ENCODE results near the gene PSORS1C1.
"Not testable (repeated sequence)": the region's sequence is repeated elsewhere in the genome, so short reads cannot be mapped to it uniquely, and the experiment has no call there.

PSORS1C1 gene

DNA sequence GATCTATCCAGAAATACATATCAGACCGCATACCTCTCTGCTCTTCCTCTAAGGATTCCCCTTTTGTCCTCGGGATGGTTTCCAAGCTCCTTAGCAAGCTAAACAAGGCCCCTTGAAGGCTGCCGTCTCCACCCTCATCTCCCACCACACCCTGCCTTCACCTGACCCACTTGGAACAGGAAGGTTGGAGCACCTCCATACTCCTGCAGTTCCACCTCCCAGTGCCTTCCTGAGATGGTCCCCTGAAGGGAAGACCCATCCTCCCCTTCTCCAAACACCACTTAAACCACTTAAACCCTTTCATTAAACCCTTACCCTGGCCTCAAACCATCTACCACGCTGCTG is 64.4 kb downstream of the PSORS1C1 start:
- peak overlapping the region; percentile 3 for H3K4me3 ChIP-seq (replicated peaks; ENCODE audit: low read depth, low read length)
- TF ChIP-seq, protein P1, sequence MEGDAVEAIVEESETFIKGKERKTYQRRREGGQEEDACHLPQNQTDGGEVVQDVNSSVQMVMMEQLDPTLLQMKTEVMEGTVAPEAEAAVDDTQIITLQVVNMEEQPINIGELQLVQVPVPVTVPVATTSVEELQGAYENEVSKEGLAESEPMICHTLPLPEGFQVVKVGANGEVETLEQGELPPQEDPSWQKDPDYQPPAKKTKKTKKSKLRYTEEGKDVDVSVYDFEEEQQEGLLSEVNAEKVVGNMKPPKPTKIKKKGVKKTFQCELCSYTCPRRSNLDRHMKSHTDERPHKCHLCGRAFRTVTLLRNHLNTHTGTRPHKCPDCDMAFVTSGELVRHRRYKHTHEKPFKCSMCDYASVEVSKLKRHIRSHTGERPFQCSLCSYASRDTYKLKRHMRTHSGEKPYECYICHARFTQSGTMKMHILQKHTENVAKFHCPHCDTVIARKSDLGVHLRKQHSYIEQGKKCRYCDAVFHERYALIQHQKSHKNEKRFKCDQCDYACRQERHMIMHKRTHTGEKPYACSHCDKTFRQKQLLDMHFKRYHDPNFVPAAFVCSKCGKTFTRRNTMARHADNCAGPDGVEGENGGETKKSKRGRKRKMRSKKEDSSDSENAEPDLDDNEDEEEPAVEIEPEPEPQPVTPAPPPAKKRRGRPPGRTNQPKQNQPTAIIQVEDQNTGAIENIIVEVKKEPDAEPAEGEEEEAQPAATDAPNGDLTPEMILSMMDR (IDR thresholded peaks at IDR 0.05; ENCODE audit: low read length, missing control alignments) = no peak
- no peak for DNase-seq (ENCODE audit: low read depth)

GRCh38 chr6:31179896-31180295 is 65.3 kb downstream of the PSORS1C1 start:
- H3K4me3 ChIP-seq (replicated peaks; ENCODE audit: low read depth, low read length) = peak overlapping the region; percentile 54
- TF ChIP-seq, protein P1 (IDR thresholded peaks at IDR 0.05; ENCODE audit: low read length, missing control alignments) = no peak
- no peak for DNase-seq (ENCODE audit: low read depth)

- peak overlapping the region; percentile 54 for H3K4me3 ChIP-seq (replicated peaks; ENCODE audit: low read depth, low read length)
- peak; percentile 86 for DNase-seq (ENCODE audit: low read depth)
- TF ChIP-seq, protein P1 (IDR thresholded peaks at IDR 0.05; ENCODE audit: low read length, missing control alignments) = no peak
These were observed 65.9 kb downstream of the PSORS1C1 start for GRCh38 chr6:31180500-31180899.

- not testable (repeated sequence) for H3K4me3 ChIP-seq (replicated peaks; ENCODE audit: low read depth, low read length); DNase-seq (ENCODE audit: low read depth)
These were observed 68.7 kb downstream of the PSORS1C1 start for GRCh38 chr6:31183287-31183686.

DNA sequence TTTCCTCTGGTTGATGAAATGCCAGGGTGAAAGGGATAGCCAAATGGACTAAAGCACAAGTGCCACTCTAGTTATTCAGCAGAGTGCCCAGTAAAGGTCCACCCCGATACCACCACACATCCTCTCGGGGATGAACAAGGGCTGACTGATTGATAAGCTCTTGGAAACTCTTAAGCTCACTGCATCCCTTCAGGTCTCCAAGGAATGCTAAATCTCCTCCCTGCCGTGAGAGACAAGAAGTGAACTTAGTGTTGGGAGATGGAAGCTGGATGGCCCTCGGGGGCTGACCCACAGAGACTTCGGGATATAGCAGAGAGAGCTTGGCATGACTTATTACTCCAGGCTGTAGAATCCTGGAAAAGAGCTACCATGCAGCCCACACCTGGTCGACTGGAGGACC is 69.3 kb downstream of the PSORS1C1 start:
- H3K4me3 ChIP-seq (replicated peaks; ENCODE audit: low read depth, low read length); DNase-seq (ENCODE audit: low read depth): not testable (repeated sequence)

DNA sequence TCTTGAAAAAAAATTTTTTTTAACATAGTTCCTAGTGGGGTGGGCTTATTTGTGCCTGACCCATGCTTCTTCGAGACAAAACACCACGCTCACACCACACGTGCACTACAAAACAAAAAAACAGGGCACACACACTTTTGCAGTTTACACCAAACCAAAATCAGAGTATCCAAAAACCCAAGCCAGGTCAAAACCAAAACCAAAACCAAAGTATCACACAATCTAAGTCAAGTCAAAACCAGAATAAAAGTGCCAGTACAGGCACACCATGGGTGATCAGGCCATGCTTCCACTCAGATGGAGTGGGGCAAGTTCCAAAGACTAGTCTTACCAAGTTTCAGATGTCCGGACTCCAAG is 71.1 kb downstream of the PSORS1C1 start:
- DNase-seq (ENCODE audit: low read depth) = not testable (repeated sequence)

DNA sequence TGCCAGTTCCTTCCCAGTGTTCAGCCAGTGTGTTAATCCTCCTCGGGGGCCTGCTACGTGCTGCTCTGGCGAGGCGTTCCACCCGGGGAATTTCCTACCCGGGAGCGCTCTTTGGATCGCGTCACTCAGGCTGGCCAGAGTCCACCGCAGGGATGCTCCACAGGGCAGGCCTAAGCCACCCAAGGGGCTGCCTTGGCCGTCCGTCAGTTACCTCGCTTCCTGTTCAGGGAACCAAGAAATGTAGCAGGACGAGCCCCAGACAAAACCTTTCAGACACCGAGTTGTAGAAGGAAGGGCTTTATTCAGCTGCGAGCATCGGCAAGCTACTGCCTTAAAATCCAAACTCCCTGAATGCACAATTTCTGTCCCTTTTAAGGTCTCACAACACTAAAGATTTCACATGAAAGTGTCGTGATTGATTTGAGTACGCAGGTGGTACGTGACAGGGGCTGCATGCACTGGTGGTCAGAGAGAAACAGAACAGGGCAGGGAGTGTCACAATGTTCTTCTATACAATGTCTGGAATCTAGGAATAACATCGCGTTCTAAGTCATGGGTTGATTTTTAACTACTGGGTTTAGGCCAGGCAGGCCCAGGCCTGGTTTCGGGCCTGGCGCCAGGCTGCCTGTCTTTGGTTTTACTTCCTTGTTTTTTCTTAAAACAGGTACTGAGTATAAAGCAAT is 71.6 kb downstream of the PSORS1C1 start:
- no peak overlapping the region for H3K4me3 ChIP-seq (replicated peaks; ENCODE audit: low read depth, low read length)
- DNase-seq (ENCODE audit: low read depth) = no peak
- TF ChIP-seq, protein P1 (IDR thresholded peaks at IDR 0.05; ENCODE audit: low read length, missing control alignments) = no peak

More for the DNA sequence above, 71.1 kb downstream of the PSORS1C1 start:
- not testable (repeated sequence) for H3K4me3 ChIP-seq (replicated peaks; ENCODE audit: low read depth, low read length)

- TF ChIP-seq, protein P1 (IDR thresholded peaks at IDR 0.05; ENCODE audit: low read length, missing control alignments) = no peak
These were observed 73.2 kb downstream of the PSORS1C1 start for GRCh38 chr6:31187780-31188194.

GRCh38 chr6:31189223-31189622 is 74.6 kb downstream of the PSORS1C1 start:
- H3K4me3 ChIP-seq (replicated peaks; ENCODE audit: low read depth, low read length); DNase-seq (ENCODE audit: low read depth): not testable (repeated sequence)

More at GRCh38 chr6:31187780-31188194, 73.2 kb downstream of the PSORS1C1 start:
- H3K4me3 ChIP-seq (replicated peaks; ENCODE audit: low read depth, low read length) = no peak overlapping the region
- no peak for DNase-seq (ENCODE audit: low read depth)
